Activated CD4-positive, alpha-beta T cell treated with anti-CD3 and anti-CD28 coated beads, Interleukin-2, amount 50 U/mL, for 24 hours (primary cell): ENCODE results near the gene FGFBP3.
"Not testable (repeated sequence)": the region's sequence is repeated elsewhere in the genome, so short reads cannot be mapped to it uniquely, and the experiment has no call there.

Experiments used
- DNase-seq, 2 donors: peaks; one replicate each; pipeline ENCODE4 v3.0.0-alpha.2; 2020; ENCODE audit warnings: low read depth in 1 of 2, low spot score in 1 of 2

FGFBP3 gene

GRCh38 chr10:91901784-91902677 lies 7.3 kb downstream of the FGFBP3 start:
- DNase-seq, result peak in 1 of 2 donors; percentile 70

GRCh38 chr10:91897421-91897820 lies 11.9 kb downstream of the FGFBP3 start:
- DNase-seq, result no peak

- DNase-seq, result no peak
These were observed 13.0 kb downstream of the FGFBP3 start for GRCh38 chr10:91896212-91896756.

GRCh38 chr10:91894261-91894685 lies 15.0 kb downstream of the FGFBP3 start:
- DNase-seq, result not testable (repeated sequence)

- no peak for DNase-seq
These were observed 16.2 kb downstream of the FGFBP3 start for GRCh38 chr10:91893051-91893450.

- DNase-seq, result no peak
These were observed 17.9 kb downstream of the FGFBP3 start for GRCh38 chr10:91891125-91892001.

GRCh38 chr10:91887272-91888076 lies 21.8 kb downstream of the FGFBP3 start:
- DNase-seq, result no peak

- no peak for DNase-seq
These were observed 22.4 kb downstream of the FGFBP3 start for GRCh38 chr10:91886954-91887271.

GRCh38 chr10:91885362-91886079 lies 23.8 kb downstream of the FGFBP3 start:
- DNase-seq, result no peak

GRCh38 chr10:91884536-91884935 lies 24.8 kb downstream of the FGFBP3 start:
- DNase-seq, result no peak

GRCh38 chr10:91883549-91884444 lies 25.5 kb downstream of the FGFBP3 start:
- no peak for DNase-seq

- DNase-seq, result no peak
These were observed 29.0 kb downstream of the FGFBP3 start for GRCh38 chr10:91880310-91880709.

- no peak for DNase-seq
These were observed 29.6 kb downstream of the FGFBP3 start for GRCh38 chr10:91879515-91880170.

- no peak for DNase-seq
These were observed 33.5 kb downstream of the FGFBP3 start for GRCh38 chr10:91875779-91876178.

- DNase-seq, result no peak
These were observed 34.1 kb downstream of the FGFBP3 start for GRCh38 chr10:91875156-91875555.

GRCh38 chr10:91865562-91866081 lies 43.7 kb downstream of the FGFBP3 start:
- no peak for DNase-seq

GRCh38 chr10:91864744-91865143 lies 44.5 kb downstream of the FGFBP3 start:
- DNase-seq, result no peak

- no peak for DNase-seq
These were observed 45.2 kb downstream of the FGFBP3 start for GRCh38 chr10:91864099-91864498.

GRCh38 chr10:91860885-91861284 lies 48.4 kb downstream of the FGFBP3 start:
- no peak for DNase-seq
